ENCODE results near the gene TIPIN. TPM values are rescaled to one million over a fixed set of nuclear protein-coding genes. Genes with fewer than 3 reads are reported as not detected.

TIPIN gene
- total RNA-seq, 1 experiment from 2014 or later = 16.1 TPM

- peaks cover 11% of the 10 kb centered on the region for H3K4me1 Mint-ChIP-seq (ENCODE audit: insufficient read depth, unreplicated experiment)
- intact Hi-C loops (cut with micrococcal nuclease) = loop anchor here (1.0 to 5.0 kb wide), 2 partner anchors 93 to 203 kb away; partner anchors contain the start of genes MAP2K1 and SNAPC5
Measured at GRCh38 chr15:66294157-66294931, 62.1 kb downstream of the TIPIN start.

GRCh38 chr15:66293419-66294156 is 62.9 kb downstream of the TIPIN start, which contains the start of gene DIS3L:
TSS of gene DIS3L (plus strand) at chr15:66293568. CDS start at chr15:66293597, 29 bp downstream.
- Mint-ChIP-seq H3K36me3 (ENCODE audit: insufficient read depth, unreplicated experiment) (peaks cover 26% of the 10 kb centered on the region), H3K9me3 (ENCODE audit: unreplicated experiment) (no peaks in the 10 kb centered on the region), H3K4me3 (ENCODE audit: unreplicated experiment) (peak within 1 kb of the TSS; percentile 83), H3K4me1 (ENCODE audit: insufficient read depth, unreplicated experiment) (peaks cover 11% of the 10 kb centered on the region), H3K27ac (ENCODE audit: low read depth, unreplicated experiment) (peak within 1 kb of the TSS; percentile 75), H3K27me3 (ENCODE audit: insufficient read depth, unreplicated experiment) (no peaks in the 10 kb centered on the region)
- POLR2A ChIA-PET = interaction anchor here (0.6 to 3.5 kb wide), 28 partner anchors 8 to 763 kb away, joined by 3 to 28 read pairs (median 4); partner anchors contain the start of genes DENND4A, INTS14, MAP2K1 and RAB11A
- CTCF ChIA-PET = interaction anchor here (0.6 to 1.7 kb wide), 6 partner anchors 11 to 654 kb away, joined by 3 to 7 read pairs (median 4); partner anchors contain the start of gene SNAPC5
- peak; percentile 70 for DNase-seq (ENCODE audit: unreplicated experiment)
- TF ChIP-seq CTCF (IDR thresholded peaks at IDR 0.05; ENCODE audit: unreplicated experiment) = no peak
- intact Hi-C loops (cut with micrococcal nuclease) = loop anchor here (1.0 to 5.0 kb wide), 2 partner anchors 94 to 204 kb away; partner anchors contain the start of genes MAP2K1 and SNAPC5
- BruUV-seq (replicated peaks) = no TSS peak

More at GRCh38 chr15:66294157-66294931, 62.1 kb downstream of the TIPIN start:
- BruUV-seq (replicated peaks) = no TSS peak
- Mint-ChIP-seq H3K36me3 (ENCODE audit: insufficient read depth, unreplicated experiment) (peaks cover 29% of the 10 kb centered on the region), H3K27ac (ENCODE audit: low read depth, unreplicated experiment) (peak overlapping the region; percentile 39), H3K27me3 (ENCODE audit: insufficient read depth, unreplicated experiment) (no peaks in the 10 kb centered on the region), H3K4me3 (ENCODE audit: unreplicated experiment) (peak overlapping the region; percentile 83), H3K9me3 (ENCODE audit: unreplicated experiment) (no peaks in the 10 kb centered on the region)
- ChIA-PET CTCF (interaction anchor here (0.5 to 1.7 kb wide), 10 partner anchors 12 to 477 kb away, joined by 3 to 7 read pairs (median 3); partner anchors contain the start of genes SNAPC5 and TIPIN), POLR2A (interaction anchor here (0.6 to 3.5 kb wide), 24 partner anchors 13 to 1190 kb away, joined by 3 to 28 read pairs (median 4); partner anchors contain the start of genes DENND4A, INTS14, MAP2K1 and RAB11A)
- peak; percentile 67 for DNase-seq (ENCODE audit: unreplicated experiment)
- TF ChIP-seq CTCF (IDR thresholded peaks at IDR 0.05; ENCODE audit: unreplicated experiment) = no peak

GRCh38 chr15:66292571-66293418 is 63.7 kb downstream of the TIPIN start:
- Mint-ChIP-seq H3K4me3 (ENCODE audit: unreplicated experiment) (peak overlapping the region; percentile 83), H3K27ac (ENCODE audit: low read depth, unreplicated experiment) (peak overlapping the region; percentile 75), H3K27me3 (ENCODE audit: insufficient read depth, unreplicated experiment) (no peaks in the 10 kb centered on the region), H3K9me3 (ENCODE audit: unreplicated experiment) (no peaks in the 10 kb centered on the region), H3K36me3 (ENCODE audit: insufficient read depth, unreplicated experiment) (peaks cover 18% of the 10 kb centered on the region), H3K4me1 (ENCODE audit: insufficient read depth, unreplicated experiment) (peaks cover 11% of the 10 kb centered on the region)
- TF ChIP-seq CTCF (IDR thresholded peaks at IDR 0.05; ENCODE audit: unreplicated experiment) = no peak
- TSS peak; percentile 60 for BruUV-seq (replicated peaks)
- intact Hi-C loops (cut with micrococcal nuclease) = loop anchor here (5.0 kb wide), 1 partner anchor 95 kb away; the partner anchor contains the start of gene MAP2K1
- DNase-seq (ENCODE audit: unreplicated experiment) = no peak
- CTCF ChIA-PET = interaction anchor here (0.6 to 1.2 kb wide), 5 partner anchors 10 to 654 kb away, joined by 3 to 6 read pairs (median 3); no protein-coding TSS in a partner anchor
- POLR2A ChIA-PET = interaction anchor here (0.6 to 3.5 kb wide), 18 partner anchors 9 to 682 kb away, joined by 3 to 28 read pairs (median 6); partner anchors contain the start of genes DENND4A, INTS14, MAP2K1 and RAB11A

Data from MCF 10A (cell line).